ENCODE data around the gene AURKA. TPM values are rescaled to one million over a fixed set of nuclear protein-coding genes. Genes with fewer than 3 reads are reported as not detected.

Gene AURKA
- polyA plus RNA-seq (ENCODE audit: insufficient read length in 3 of 3), result 10 to 100 TPM; 16.2 to 17.3 (median 16.9) TPM
- long read RNA-seq, donor 1, partial matches to known transcripts, result 0 of 5 reads
- long read RNA-seq, donor 1, other reads (novel, unspliced or antisense), result 0 of 5 reads
- long read RNA-seq, donor 2, partial matches to known transcripts, result 0 of 5 reads
- long read RNA-seq, donor 2, other reads (novel, unspliced or antisense), result 0 of 5 reads
- long read RNA-seq, donor 3, partial matches to known transcripts, result 0 of 4 reads
- long read RNA-seq, donor 3, other reads (novel, unspliced or antisense), result 0 of 4 reads
- long read RNA-seq, donor 4, partial matches to known transcripts, result 0 of 4 reads
- long read RNA-seq, donor 4, other reads (novel, unspliced or antisense), result 0 of 4 reads
- long read RNA-seq, donor 5, partial matches to known transcripts, result 0 of 2 reads
- long read RNA-seq, donor 5, other reads (novel, unspliced or antisense), result 0 of 2 reads
- long read RNA-seq, donor 6, partial matches to known transcripts, result 0 of 2 reads
- long read RNA-seq, donor 6, other reads (novel, unspliced or antisense), result 0 of 2 reads
- long read RNA-seq, donor 7, partial matches to known transcripts, result 0 of 4 reads
- long read RNA-seq, donor 7, other reads (novel, unspliced or antisense), result 0 of 4 reads
- long read RNA-seq, donor 8, partial matches to known transcripts, result 0 of 1 reads
- long read RNA-seq, donor 8, other reads (novel, unspliced or antisense), result 0 of 1 reads
- long read RNA-seq, donor 9, partial matches to known transcripts, result 53 of 81 reads
- long read RNA-seq, donor 9, other reads (novel, unspliced or antisense), result 23 of 81 reads
- long read RNA-seq, donor 10, partial matches to known transcripts, result 0 of 2 reads
- long read RNA-seq, donor 10, other reads (novel, unspliced or antisense), result 0 of 2 reads
- long read RNA-seq, donor 11, partial matches to known transcripts, result 5 of 7 reads
- long read RNA-seq, donor 11, other reads (novel, unspliced or antisense), result 0 of 7 reads
- long read RNA-seq, donor 12, partial matches to known transcripts, result 0 of 6 reads
- long read RNA-seq, donor 12, other reads (novel, unspliced or antisense), result 0 of 6 reads
- long read RNA-seq, donor 13, partial matches to known transcripts, result 0 of 1 reads
- long read RNA-seq, donor 13, other reads (novel, unspliced or antisense), result 0 of 1 reads
- long read RNA-seq, donor 14, partial matches to known transcripts, result 0 of 5 reads
- long read RNA-seq, donor 14, other reads (novel, unspliced or antisense), result 0 of 5 reads
- long read RNA-seq, donor 15, partial matches to known transcripts, result 0 of 2 reads
- long read RNA-seq, donor 15, other reads (novel, unspliced or antisense), result 0 of 2 reads
- long read RNA-seq, donor 16, partial matches to known transcripts, result 0 of 2 reads
- long read RNA-seq, donor 16, other reads (novel, unspliced or antisense), result 0 of 2 reads

- peak; percentile 98 for DNase-seq
Measured at GRCh38 chr20:56392132-56392880, at the start of gene AURKA, which contains the start of gene CSTF1. Gene AURKA (minus strand): TSS chr20:56392215. CDS start chr20:56388197, 4,018 bp downstream. Gene CSTF1 (plus strand): TSS chr20:56392645. CDS start chr20:56395553, 2,908 bp downstream.

GRCh38 chr20:56440346-56441007 is 48.5 kb upstream of the AURKA start:
- DNase-seq, result no peak

GRCh38 chr20:56439771-56440291 is 47.8 kb upstream of the AURKA start:
- DNase-seq, result peak; percentile 58

- DNase-seq, result no peak
Measured at GRCh38 chr20:56438284-56438683, 46.3 kb upstream of the AURKA start.

- DNase-seq, result no peak
Measured at GRCh38 chr20:56437196-56437960, 45.4 kb upstream of the AURKA start.

GRCh38 chr20:56433880-56434255 is 41.9 kb upstream of the AURKA start:
- DNase-seq, result no peak

- no peak for DNase-seq
Measured at GRCh38 chr20:56433221-56433879, 41.3 kb upstream of the AURKA start.

GRCh38 chr20:56431471-56431870 is 39.5 kb upstream of the AURKA start:
- no peak for DNase-seq

GRCh38 chr20:56430957-56431356 is 38.9 kb upstream of the AURKA start:
- no peak for DNase-seq

- DNase-seq, result no peak
Measured at GRCh38 chr20:56430461-56430860, 38.4 kb upstream of the AURKA start.

GRCh38 chr20:56429941-56430340 is 37.9 kb upstream of the AURKA start:
- no peak for DNase-seq

GRCh38 chr20:56429502-56429901 is 37.5 kb upstream of the AURKA start:
- DNase-seq, result no peak

GRCh38 chr20:56428881-56429280 is 36.9 kb upstream of the AURKA start:
- no peak for DNase-seq

- DNase-seq, result no peak
Measured at GRCh38 chr20:56428410-56428809, 36.4 kb upstream of the AURKA start.

- DNase-seq, result no peak
Measured at GRCh38 chr20:56427797-56428196, 35.8 kb upstream of the AURKA start.

- DNase-seq, result no peak
Measured at GRCh38 chr20:56426926-56427325, 34.9 kb upstream of the AURKA start.

- DNase-seq, result no peak
Measured at GRCh38 chr20:56426026-56426425, 34.0 kb upstream of the AURKA start.

- no peak for DNase-seq
Measured at GRCh38 chr20:56424931-56425330, 32.9 kb upstream of the AURKA start.

GRCh38 chr20:56423886-56424285 is 31.9 kb upstream of the AURKA start:
- DNase-seq, result no peak
